Keratinocyte (primary cell): Measurements from ENCODE around the gene PRKN. TPM values are rescaled to one million over a fixed set of nuclear protein-coding genes. Genes with fewer than 3 reads are reported as not detected.
"Not testable (repeated sequence)": the region's sequence is repeated elsewhere in the genome, so short reads cannot be mapped to it uniquely, and the experiment has no call there.

Experiments used
- DNase-seq: peaks from one replicate; pipeline ENCODE4 v3.0.0-alpha.2; 2011; ENCODE audit warnings: low read depth, missing footprints, low spot score
- FAIRE-seq: peaks from 2 replicates; lab custom pipeline; 2011; peaks lifted over from hg19 to GRCh38; lab: Jason Lieb, UNC
- H2AFZ ChIP-seq: 2 replicates; pipeline ENCODE4 v1.6.0; 2012; ENCODE audit warnings: low read length, control low read depth, inconsistent platforms; ENCODE audit not compliant: control insufficient read depth
- H3K27ac ChIP-seq: 2 replicates; pipeline ENCODE4 v1.5.1; 2011; ENCODE audit warnings: low read length; ENCODE audit not compliant: control insufficient read depth, insufficient read depth
- H3K27me3 ChIP-seq: 3 replicates; pipeline ENCODE4 v1.6.0; 2011; ENCODE audit warnings: low read length; ENCODE audit not compliant: control insufficient read depth, insufficient read depth; ENCODE audit errors: extremely low read depth
- H3K36me3 ChIP-seq, 2 experiments: 2 replicates in 1 of 2; 3 replicates in 1 of 2; pipeline ENCODE4 v1.5.1; 2011; ENCODE audit warnings: low read length in 2 of 2, mild to moderate bottlenecking in 1 of 2; ENCODE audit not compliant: control insufficient read depth in 2 of 2, insufficient read depth in 2 of 2; ENCODE audit errors: extremely low read depth in 1 of 2
- H3K4me1 ChIP-seq: 3 replicates; pipeline ENCODE4 v1.5.1; 2011; ENCODE audit warnings: low read length; ENCODE audit not compliant: control insufficient read depth, insufficient read depth; ENCODE audit errors: extremely low read depth
- H3K4me2 ChIP-seq: 3 replicates; pipeline ENCODE4 v1.6.0; 2011; ENCODE audit warnings: low read depth, low read length; ENCODE audit not compliant: control insufficient read depth, insufficient read depth; ENCODE audit errors: extremely low read depth
- H3K4me3 ChIP-seq, 3 experiments: fragments of 200-600 bp in 1 of 3; sonication (generic) in 1 of 3; 2 replicates in 2 of 3; 3 replicates in 1 of 3; pipeline ENCODE4 v1.5.1; 2011 to 2016; ENCODE audit warnings: low read length in 3 of 3, mild to moderate bottlenecking in 3 of 3, control low read depth in 2 of 3, inconsistent platforms in 1 of 3, low read depth in 1 of 3, mixed read lengths in 1 of 3, mixed run types in 1 of 3, moderate library complexity in 1 of 3; ENCODE audit not compliant: control insufficient read depth in 2 of 3, insufficient read depth in 2 of 3; ENCODE audit errors: extremely low read depth in 1 of 3
- H3K79me2 ChIP-seq: 2 replicates; pipeline ENCODE4 v1.6.0; 2012; ENCODE audit warnings: low read length; ENCODE audit not compliant: control insufficient read depth, insufficient read depth
- H3K9ac ChIP-seq: 3 replicates; pipeline ENCODE4 v1.6.0; 2011; ENCODE audit warnings: low read length; ENCODE audit not compliant: control insufficient read depth, insufficient read depth; ENCODE audit errors: extremely low read depth
- H3K9me1 ChIP-seq: 3 replicates; pipeline ENCODE4 v1.6.0; 2011; ENCODE audit warnings: low read length; ENCODE audit not compliant: control insufficient read depth, insufficient read depth; ENCODE audit errors: extremely low read depth
- H3K9me3 ChIP-seq: 2 replicates; pipeline ENCODE4 v1.5.1; 2012; ENCODE audit warnings: low read depth, low read length; ENCODE audit not compliant: control insufficient read depth
- H4K20me1 ChIP-seq: 3 replicates; pipeline ENCODE4 v1.6.0; 2011; ENCODE audit warnings: low read length; ENCODE audit not compliant: control insufficient read depth, insufficient read depth; ENCODE audit errors: extremely low read depth
- EZH2 ChIP-seq: IDR thresholded peaks from one replicate; pipeline ENCODE4 v1.6.1; 2012; ENCODE audit warnings: inconsistent platforms, mild to moderate bottlenecking, low read length, moderate library complexity
- dilution Hi-C: fragments of 300-500 bp; cut with MboI; formaldehyde crosslinking; loops from one replicate; pipeline ENCODE4 v1.7.0; 2020; ENCODE audit warnings: low sequenced_read_pairs; ENCODE audit not compliant: extremely low pct_ligation_motif_present
- polyA plus RNA-seq, 5 experiments: library from polyadenylated mRNA; depleted of rRNA in 3 of 5; stranded (reverse) in 3 of 5; stranded (forward) in 1 of 5; unstranded in 1 of 5; fragments of >200 nt; gene quantifications; 1 replicate in 1 of 5; 2 replicates in 3 of 5; 3 replicates in 1 of 5; pipeline versions ENCODE4 v1.2.1 to v1.2.3, GENCODE V29; 2011 to 2012; ENCODE audit warnings: missing spikeins in 2 of 5, low read depth in 1 of 5, low replicate concordance in 1 of 5
- TF ChIP-seq, protein P1 (sequence below), 3 experiments: IDR thresholded peaks in 1 of 3; conservative IDR thresholded peaks in 1 of 3; optimal IDR thresholded peaks in 1 of 3; 2 replicates in 2 of 3; 3 replicates in 1 of 3; pipeline versions ENCODE3 to v1.5.1; 2011; ENCODE audit warnings: low read length in 3 of 3, mild to moderate bottlenecking in 3 of 3, moderate library complexity in 2 of 3, control low read depth in 1 of 3, inconsistent platforms in 1 of 3; ENCODE audit not compliant: insufficient read depth in 2 of 3; ENCODE audit errors: extremely low read depth in 1 of 3

Gene PRKN
- polyA plus RNA-seq, 1 donor (not counting 4 experiments of a cell fraction or from before 2014, with no cell fraction given), result 0.67 TPM

DNA sequence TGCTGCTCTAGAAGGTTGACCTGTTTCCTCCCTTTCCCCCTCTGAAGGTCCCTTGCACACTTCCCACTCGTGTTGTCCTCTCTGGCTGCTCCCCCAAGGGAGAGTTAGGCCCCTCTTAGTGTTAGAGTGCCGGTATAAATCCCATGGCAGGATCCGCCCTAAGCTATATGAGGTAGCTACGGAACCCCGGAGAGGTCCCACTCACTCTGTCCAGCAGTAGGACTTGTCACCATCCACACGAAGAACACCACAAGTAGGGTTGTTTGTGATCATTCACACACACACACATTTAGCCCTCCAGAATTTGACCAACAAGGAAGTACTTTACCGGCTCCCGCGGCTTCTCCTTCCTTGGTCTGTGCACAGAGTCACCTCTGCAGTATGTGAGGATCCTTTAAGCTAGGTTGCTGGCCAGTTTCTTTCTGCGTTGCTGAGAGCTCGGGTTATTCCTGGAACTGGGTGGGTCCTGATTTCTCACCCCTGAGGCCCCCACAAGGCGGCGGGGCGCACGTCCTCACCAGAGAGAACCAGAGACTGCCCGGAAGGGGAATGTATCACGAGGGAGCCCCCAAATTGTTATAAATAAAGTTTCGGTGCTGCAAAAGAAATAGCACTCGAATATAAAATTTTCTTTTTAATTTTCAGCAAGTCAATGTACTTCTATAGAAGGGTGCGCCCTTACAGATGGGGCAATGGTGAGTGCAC lies 1412.9 kb downstream of the PRKN start:
- peak overlapping the region; percentile 31 for H3K27ac ChIP-seq
- H3K4me3 ChIP-seq, FAIRE-seq: not testable (repeated sequence)

DNA sequence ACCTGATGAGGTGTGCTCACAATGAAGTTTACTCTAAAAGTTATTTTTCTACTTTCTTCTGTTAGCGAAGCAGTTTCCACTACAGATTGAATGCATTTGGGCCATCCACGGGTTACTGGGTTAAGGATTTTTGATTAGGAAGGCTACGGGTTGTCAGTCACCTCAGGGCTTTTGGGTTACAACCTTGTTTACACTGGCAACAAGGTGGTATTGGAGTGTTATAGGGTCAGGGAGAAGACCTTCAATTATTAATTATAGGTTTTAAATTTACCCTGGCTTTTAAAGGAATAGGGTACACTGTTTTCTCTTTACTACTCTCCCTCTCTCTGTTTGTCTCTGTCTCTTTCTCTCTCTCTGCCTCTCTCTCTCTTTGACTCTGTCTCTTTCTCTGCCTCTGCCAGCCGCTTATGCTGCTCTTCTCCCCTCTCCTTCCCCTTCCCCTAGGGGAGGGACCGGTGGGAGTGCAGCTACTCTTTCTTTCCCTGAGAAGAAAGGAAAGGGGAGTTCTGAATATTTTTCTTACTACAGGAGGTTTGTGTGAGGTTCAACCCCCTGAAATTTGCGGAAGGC lies 1413.5 kb downstream of the PRKN start:
- Histone ChIP-seq H3K4me3 (no peak overlapping the region), H3K27ac (no peak overlapping the region), H3K9me3 (peaks cover 6% of the 10 kb centered on the region), H3K79me2 (no peaks in the 10 kb centered on the region), H3K4me1 (no peaks in the 10 kb centered on the region), H3K36me3 (no peaks in the 10 kb centered on the region), H3K27me3 (no peaks in the 10 kb centered on the region), H3K4me2 (no peak overlapping the region), H4K20me1 (no peaks in the 10 kb centered on the region), H3K9ac (no peak overlapping the region), H2AFZ (no peak overlapping the region), H3K9me1 (no peaks in the 10 kb centered on the region)
- DNase-seq (no peak), FAIRE-seq (no peak)
- TF ChIP-seq, protein P1, sequence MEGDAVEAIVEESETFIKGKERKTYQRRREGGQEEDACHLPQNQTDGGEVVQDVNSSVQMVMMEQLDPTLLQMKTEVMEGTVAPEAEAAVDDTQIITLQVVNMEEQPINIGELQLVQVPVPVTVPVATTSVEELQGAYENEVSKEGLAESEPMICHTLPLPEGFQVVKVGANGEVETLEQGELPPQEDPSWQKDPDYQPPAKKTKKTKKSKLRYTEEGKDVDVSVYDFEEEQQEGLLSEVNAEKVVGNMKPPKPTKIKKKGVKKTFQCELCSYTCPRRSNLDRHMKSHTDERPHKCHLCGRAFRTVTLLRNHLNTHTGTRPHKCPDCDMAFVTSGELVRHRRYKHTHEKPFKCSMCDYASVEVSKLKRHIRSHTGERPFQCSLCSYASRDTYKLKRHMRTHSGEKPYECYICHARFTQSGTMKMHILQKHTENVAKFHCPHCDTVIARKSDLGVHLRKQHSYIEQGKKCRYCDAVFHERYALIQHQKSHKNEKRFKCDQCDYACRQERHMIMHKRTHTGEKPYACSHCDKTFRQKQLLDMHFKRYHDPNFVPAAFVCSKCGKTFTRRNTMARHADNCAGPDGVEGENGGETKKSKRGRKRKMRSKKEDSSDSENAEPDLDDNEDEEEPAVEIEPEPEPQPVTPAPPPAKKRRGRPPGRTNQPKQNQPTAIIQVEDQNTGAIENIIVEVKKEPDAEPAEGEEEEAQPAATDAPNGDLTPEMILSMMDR (optimal IDR thresholded peaks at IDR 0.05 in 1 of 3, IDR thresholded peaks at IDR 0.05 in 1 of 3, conservative IDR thresholded peaks at IDR 0.05 in 1 of 3; ENCODE audit: extremely low read depth in 1 of 3, insufficient read depth in 2 of 3, low read length in 3 of 3), result no peak
- TF ChIP-seq EZH2, result no peak
- dilution Hi-C loops, result no loop called here

More for the DNA sequence above, 1412.9 kb downstream of the PRKN start:
- H2AFZ ChIP-seq, H3K9me3 ChIP-seq, H3K4me2 ChIP-seq, DNase-seq, H3K9ac ChIP-seq, H3K9me1 ChIP-seq, H3K36me3 ChIP-seq, H3K4me1 ChIP-seq, H4K20me1 ChIP-seq, H3K79me2 ChIP-seq, dilution Hi-C loops, H3K27me3 ChIP-seq: not testable (repeated sequence)

- H3K4me2 ChIP-seq, DNase-seq, FAIRE-seq: not testable (repeated sequence)
These were observed 1414.1 kb downstream of the PRKN start for GRCh38 chr6:161313475-161313874.

GRCh38 chr6:161309774-161310173 lies 1417.8 kb downstream of the PRKN start:
- H3K9me1 ChIP-seq, H3K27ac ChIP-seq, H3K9ac ChIP-seq, DNase-seq, H3K4me3 ChIP-seq, H3K4me1 ChIP-seq, H3K9me3 ChIP-seq, dilution Hi-C loops, H3K36me3 ChIP-seq, H3K79me2 ChIP-seq, H3K4me2 ChIP-seq, FAIRE-seq, H3K27me3 ChIP-seq, H4K20me1 ChIP-seq, H2AFZ ChIP-seq: not testable (repeated sequence)

More at GRCh38 chr6:161313475-161313874, 1414.1 kb downstream of the PRKN start:
- H2AFZ ChIP-seq, H3K27me3 ChIP-seq, dilution Hi-C loops, H3K4me3 ChIP-seq, H3K79me2 ChIP-seq, H3K9me1 ChIP-seq, H3K36me3 ChIP-seq, H3K9me3 ChIP-seq, H4K20me1 ChIP-seq, H3K9ac ChIP-seq, H3K4me1 ChIP-seq, H3K27ac ChIP-seq: not testable (repeated sequence)
